ENCODE measurements around the gene PRR27. TPM values are rescaled to one million over a fixed set of nuclear protein-coding genes. Genes with fewer than 3 reads are reported as not detected.

The PRR27 gene
- total and polyA plus RNA-seq, 9 of the 15 experiments (the other 6 are each of a cell fraction or from before 2014, with no cell fraction given) = not detected

GRCh38 chr4:70197842-70198241 is 43.8 kb downstream of the PRR27 start:
- POLR2A ChIA-PET = no interaction called here
- H4K20me1 ChIP-seq (replicated peaks; ENCODE audit: control insufficient read depth, insufficient read depth, low read length) = no peaks in the 10 kb centered on the region
- no peak overlapping the region for H3K4me3 ChIP-seq
- no peak overlapping the region for H3K27ac ChIP-seq (ENCODE audit: extremely low read depth, low read depth, low read length)
- no peaks in the 10 kb centered on the region; the same call in 1 of the 2 replicates for H3K9me3 ChIP-seq (replicated peaks; ENCODE audit: control insufficient read depth, insufficient read depth, low read depth, low read length)
- no peaks in the 10 kb centered on the region for H3K27me3 ChIP-seq (ENCODE audit: control insufficient read depth in 2 of 2, insufficient read depth in 2 of 2, low read length in 2 of 2)
- H3K79me2 ChIP-seq (ENCODE audit: control insufficient read depth, insufficient read depth, low read length) = no peaks in the 10 kb centered on the region
- H2AFZ ChIP-seq (ENCODE audit: low read depth, low read length) = no peak overlapping the region
- TF ChIP-seq IFI16 (CRISPR knock-in tag; IDR thresholded peaks at IDR 0.05) = no peak
- no peak for TF ChIP-seq RBFOX2 (IDR thresholded peaks at IDR 0.05; ENCODE audit: low read depth, low read length)
- no peak for TF ChIP-seq ZNF583 (CRISPR knock-in tag; IDR thresholded peaks at IDR 0.05)
- TF ChIP-seq POU5F1 (IDR thresholded peaks at IDR 0.05; ENCODE audit: borderline replicate concordance, low read depth, low read length, partially characterized antibody) = no peak
- TF ChIP-seq SNAPC5 (CRISPR knock-in tag; IDR thresholded peaks at IDR 0.05) = no peak
- no peak for TF ChIP-seq CHD2 (IDR thresholded peaks at IDR 0.05; ENCODE audit: low read depth, low read length)
- no peak for TF ChIP-seq FOXP1 (CRISPR knock-in tag; IDR thresholded peaks at IDR 0.05)
- no peak for TF ChIP-seq PATZ1 (CRISPR knock-in tag; IDR thresholded peaks at IDR 0.05; ENCODE audit: borderline replicate concordance)
- TF ChIP-seq ZNF407 (IDR thresholded peaks at IDR 0.05; ENCODE audit: low read depth) = no peak
- no peak for TF ChIP-seq RBM25 (IDR thresholded peaks at IDR 0.05; ENCODE audit: low read depth, low read length, severe bottlenecking)
- H3K36me3 ChIP-seq (ENCODE audit: control insufficient read depth, insufficient read depth, low read length) = no peaks in the 10 kb centered on the region
- 0% methylated on average over 2 of the region's 2 CpGs for WGBS (ENCODE audit: insufficient coverage, low coverage, missing lambda C conversion rate)
- H3K9me1 ChIP-seq (ENCODE audit: control insufficient read depth, insufficient read depth, low read length) = no peaks in the 10 kb centered on the region
- no peaks in the 10 kb centered on the region for H3K4me1 ChIP-seq (replicated peaks in 1 of 2; ENCODE audit: control insufficient read depth in 2 of 2, insufficient read depth in 2 of 2, low read length in 2 of 2)
- DNase-seq (ENCODE audit: extremely low read depth in 1 of 4, low spot score in 3 of 4) (no peak), FAIRE-seq (no peak), ATAC-seq (no peak)
- BruUV-seq (replicated peaks) = no TSS peak
- intact Hi-C loops (cut with micrococcal nuclease) (no loop called here), in situ Hi-C loops (cut with MboI) (no loop called here)
- H3K4me2 ChIP-seq (ENCODE audit: insufficient read depth, low read length) = no peak overlapping the region
- CTCF ChIA-PET (ENCODE audit: low intra/inter-chr PET ratio) = no interaction called here
- H3K9ac ChIP-seq (ENCODE audit: insufficient read depth in 1 of 2, low read depth in 2 of 2, low read length in 2 of 2) = no peak overlapping the region
